SK-N-SH treated with all-trans-retinoic acid at 6 μM for 48 hours (cell line): ENCODE measurements around the gene GLS.
"Not testable (repeated sequence)": the region's sequence is repeated elsewhere in the genome, so short reads cannot be mapped to it uniquely, and the experiment has no call there.

Experiments
- ATAC-seq: fragments of 200-7000 bp; cut with Tn5 transposase; 3 replicates; pipeline ENCODE4 v1.9.1; 2020; ENCODE audit warnings: mild to moderate bottlenecking, moderate library complexity
- ARNTL ChIP-seq: fragments of 450-650 bp; formaldehyde crosslinking; IDR thresholded peaks from 2 replicates; pipeline ENCODE4 v1.5.0; 2020; ENCODE audit warnings: low read depth, mild to moderate bottlenecking, moderate library complexity, borderline replicate concordance
- BACH2 ChIP-seq: fragments of 250-450 bp; sonication (Bioruptor Pico); IDR thresholded peaks from 2 replicates; pipeline ENCODE4 v1.9.0; 2021; ENCODE audit warnings: mild to moderate bottlenecking, borderline replicate concordance
- CREB5 ChIP-seq: fragments of 250-450 bp; sonication (Bioruptor Pico); IDR thresholded peaks from 2 replicates; pipeline ENCODE4 v1.5.1; 2020; ENCODE audit warnings: low read depth, mild to moderate bottlenecking, moderate library complexity
- CSDC2 ChIP-seq: fragments of 250-450 bp; sonication (Bioruptor Pico); IDR thresholded peaks from 2 replicates; pipeline ENCODE4 v1.5.0; 2020; ENCODE audit warnings: mild to moderate bottlenecking, moderate library complexity
- ESRRG ChIP-seq: fragments of 250-450 bp; sonication (Bioruptor Pico); IDR thresholded peaks from 2 replicates; pipeline ENCODE4 v1.6.1; 2021; ENCODE audit warnings: mild to moderate bottlenecking
- GLIS3 ChIP-seq: fragments of 250-450 bp; sonication (Bioruptor Pico); IDR thresholded peaks from 2 replicates; pipeline ENCODE4 v1.5.0; 2020; ENCODE audit warnings: mild to moderate bottlenecking, moderate library complexity
- ISL1 ChIP-seq: fragments of 250-450 bp; sonication (Bioruptor Pico); IDR thresholded peaks from 2 replicates; pipeline ENCODE4 v2.1.2; 2022; ENCODE audit warnings: mild to moderate bottlenecking, moderate library complexity
- OSR1 ChIP-seq: fragments of 250-450 bp; sonication (Bioruptor Pico); IDR thresholded peaks from 2 replicates; pipeline ENCODE4 v1.8.0; 2022; ENCODE audit warnings: moderate library complexity, mild to moderate bottlenecking, inconsistent platforms
- POU6F1 ChIP-seq: fragments of 250-450 bp; sonication (Bioruptor Pico); IDR thresholded peaks from 2 replicates; pipeline ENCODE4 v1.8.0; 2021; ENCODE audit warnings: low read depth, mild to moderate bottlenecking, moderate library complexity, borderline replicate concordance
- PPARA ChIP-seq: fragments of 250-450 bp; sonication (Bioruptor Pico); IDR thresholded peaks from 2 replicates; pipeline ENCODE4 v1.5.0; 2020; ENCODE audit warnings: mild to moderate bottlenecking, borderline replicate concordance
- RARB ChIP-seq: fragments of 250-450 bp; sonication (Bioruptor Pico); IDR thresholded peaks from 2 replicates; pipeline ENCODE4 v1.8.0; 2021; ENCODE audit warnings: mild to moderate bottlenecking, moderate library complexity
- SNAI2 ChIP-seq: fragments of 250-450 bp; sonication (Bioruptor Pico); IDR thresholded peaks from 2 replicates; pipeline ENCODE4 v1.5.0; 2020; ENCODE audit warnings: mild to moderate bottlenecking, moderate library complexity
- TCF4 ChIP-seq: fragments of 250-450 bp; sonication (Bioruptor Pico); IDR thresholded peaks from 2 replicates; pipeline ENCODE4 v1.8.0; 2021; ENCODE audit warnings: mild to moderate bottlenecking, moderate library complexity, borderline replicate concordance
- TOX ChIP-seq: fragments of 250-450 bp; sonication (Bioruptor Pico); IDR thresholded peaks from 2 replicates; pipeline ENCODE4 v1.8.0; 2021; ENCODE audit warnings: mild to moderate bottlenecking, moderate library complexity, borderline replicate concordance
- TSHZ2 ChIP-seq: fragments of 250-450 bp; sonication (Bioruptor Pico); IDR thresholded peaks from 2 replicates; pipeline ENCODE4 v1.5.0; 2020; ENCODE audit warnings: mild to moderate bottlenecking, moderate library complexity
- ZC3H10 ChIP-seq: fragments of 250-450 bp; sonication (Bioruptor Pico); IDR thresholded peaks from 2 replicates; pipeline ENCODE4 v1.5.1; 2021; ENCODE audit warnings: mild to moderate bottlenecking, moderate library complexity
- ZFP3 ChIP-seq: fragments of 250-450 bp; sonication (Bioruptor Pico); IDR thresholded peaks from 2 replicates; pipeline ENCODE4 v1.5.0; 2020; ENCODE audit warnings: mild to moderate bottlenecking, moderate library complexity
- ZFP30 ChIP-seq: fragments of 450-650 bp; formaldehyde crosslinking; IDR thresholded peaks from 2 replicates; pipeline ENCODE4 v1.5.0; 2022; ENCODE audit warnings: mild to moderate bottlenecking, moderate library complexity
- ZNF565 ChIP-seq: fragments of 450-650 bp; formaldehyde crosslinking; conservative IDR thresholded peaks from 2 replicates; pipeline ENCODE4 v1.5.0; 2020; ENCODE audit warnings: low read depth, mild to moderate bottlenecking, moderate library complexity
- ZNF8 ChIP-seq: fragments of 450-650 bp; formaldehyde crosslinking; IDR thresholded peaks from 2 replicates; pipeline ENCODE4 v1.5.0; 2020; ENCODE audit warnings: mild to moderate bottlenecking, moderate library complexity

The GLS gene

GRCh38 chr2:190881598-190882410 lies 1.2 kb downstream of the GLS start:
- TF ChIP-seq OSR1 (CRISPR knock-in tag) (no peak), BACH2 (CRISPR knock-in tag) (no peak), ARNTL (CRISPR knock-in tag) (peak; percentile 88; the same call in 1 of the 2 replicates), POU6F1 (no peak)
- TF ChIP-seq, all 23 proteins: peak for 1

GRCh38 chr2:190882411-190882766 lies 1.8 kb downstream of the GLS start:
- TF ChIP-seq ZNF8 (CRISPR knock-in tag) (no peak), CREB5 (CRISPR knock-in tag) (no peak), PPARA (CRISPR knock-in tag) (no peak), CSDC2 (no peak), RARB (CRISPR knock-in tag) (no peak), TOX (CRISPR knock-in tag) (no peak), POU6F1 (no peak), ZNF565 (no peak), ZFP30 (CRISPR knock-in tag) (no peak), ZC3H10 (no peak), SNAI2 (CRISPR knock-in tag) (no peak), GLIS3 (CRISPR knock-in tag) (no peak), ZFP3 (no peak), ESRRG (CRISPR knock-in tag) (no peak), TSHZ2 (no peak), ARNTL (CRISPR knock-in tag) (no peak), ISL1 (no peak)
- no peak for ATAC-seq

More at GRCh38 chr2:190881598-190882410, 1.2 kb downstream of the GLS start:
- peak; percentile 28 for ATAC-seq

- TF ChIP-seq PPARA (CRISPR knock-in tag), result no peak
- TF ChIP-seq TSHZ2, result no peak
- no peak for TF ChIP-seq TCF4
- TF ChIP-seq ZFP3, result no peak
- no peak for TF ChIP-seq ISL1
- TF ChIP-seq OSR1 (CRISPR knock-in tag), result no peak
- TF ChIP-seq ZFP30 (CRISPR knock-in tag), result no peak
- no peak for TF ChIP-seq POU6F1
- TF ChIP-seq SNAI2 (CRISPR knock-in tag), result no peak
- no peak for TF ChIP-seq ZC3H10
- TF ChIP-seq, all 23 proteins: peak for 0
Observed at GRCh38 chr2:190882856-190883582, 2.4 kb downstream of the GLS start.

GRCh38 chr2:190885844-190886243 lies 5.2 kb downstream of the GLS start:
- not testable (repeated sequence) for ATAC-seq

More at GRCh38 chr2:190882856-190883582, 2.4 kb downstream of the GLS start:
- no peak for ATAC-seq
